ENCODE measurements around the gene SSTR3.

SSTR3 gene

DNA sequence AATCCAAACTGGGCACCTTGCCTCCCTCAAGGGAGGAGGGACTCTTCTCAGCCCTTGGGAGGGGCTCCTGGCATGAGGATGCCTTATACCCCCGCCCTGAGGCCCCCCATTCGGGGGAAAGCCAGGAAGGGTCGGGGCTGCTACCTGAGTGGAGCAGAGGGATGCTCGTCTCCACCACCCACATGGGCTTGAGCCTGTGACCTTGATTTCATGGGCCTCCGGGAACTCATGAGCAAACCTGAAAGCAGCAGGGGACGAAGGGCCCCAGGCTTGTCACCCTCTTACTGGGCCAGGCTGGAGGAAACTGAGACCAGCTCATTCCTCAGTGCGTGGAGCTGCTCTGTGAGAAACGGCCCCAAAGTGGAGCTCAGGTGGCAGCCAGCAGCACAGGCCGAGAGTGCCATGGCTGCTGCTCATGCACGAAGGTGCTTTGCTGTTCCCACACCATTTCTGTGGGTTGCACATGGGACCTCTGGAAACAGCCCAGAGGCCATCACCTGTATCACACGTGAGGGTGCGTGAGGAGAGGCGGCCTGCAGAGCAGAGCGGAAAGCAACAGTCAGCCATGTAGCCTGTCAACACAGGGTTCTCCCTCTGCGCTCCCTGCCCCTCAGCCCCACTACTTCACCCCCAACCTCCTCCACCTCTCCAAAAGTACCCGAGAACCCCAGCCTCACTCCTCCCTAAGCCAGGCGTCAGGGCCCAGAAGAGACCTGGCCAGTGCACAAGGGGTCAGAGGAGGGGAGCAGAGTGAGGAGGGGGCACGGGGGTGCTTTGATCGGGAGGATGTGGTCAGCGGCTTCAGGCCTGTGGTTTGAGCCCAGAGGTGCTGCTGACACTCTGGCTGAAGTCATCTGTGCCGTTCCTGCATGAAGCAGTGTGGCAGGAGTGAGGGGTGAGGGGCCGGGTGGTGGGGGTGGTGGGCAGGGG lies 48.4 kb downstream of the SSTR3 start:
- no peak for DNase-seq

DNA sequence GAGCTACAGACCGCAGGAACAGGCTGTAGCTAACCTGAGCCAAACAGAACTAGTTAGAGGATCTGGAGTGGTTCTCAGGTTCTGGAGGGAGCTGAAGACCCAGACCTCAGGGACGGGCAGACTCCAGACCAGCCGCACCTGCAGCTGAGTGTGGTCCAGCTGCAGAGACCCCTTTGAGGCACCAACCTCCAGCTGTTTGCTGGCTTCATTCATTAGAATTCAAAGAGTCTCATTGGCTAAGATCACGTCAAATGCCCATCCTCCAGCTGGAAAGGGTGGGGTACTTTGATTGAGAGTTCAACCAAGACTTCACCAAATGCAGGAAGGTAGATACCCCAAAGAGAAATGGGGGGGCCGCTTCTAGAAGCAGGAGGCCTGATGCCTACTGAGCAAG lies 49.2 kb downstream of the SSTR3 start:
- DNase-seq: no peak

DNA sequence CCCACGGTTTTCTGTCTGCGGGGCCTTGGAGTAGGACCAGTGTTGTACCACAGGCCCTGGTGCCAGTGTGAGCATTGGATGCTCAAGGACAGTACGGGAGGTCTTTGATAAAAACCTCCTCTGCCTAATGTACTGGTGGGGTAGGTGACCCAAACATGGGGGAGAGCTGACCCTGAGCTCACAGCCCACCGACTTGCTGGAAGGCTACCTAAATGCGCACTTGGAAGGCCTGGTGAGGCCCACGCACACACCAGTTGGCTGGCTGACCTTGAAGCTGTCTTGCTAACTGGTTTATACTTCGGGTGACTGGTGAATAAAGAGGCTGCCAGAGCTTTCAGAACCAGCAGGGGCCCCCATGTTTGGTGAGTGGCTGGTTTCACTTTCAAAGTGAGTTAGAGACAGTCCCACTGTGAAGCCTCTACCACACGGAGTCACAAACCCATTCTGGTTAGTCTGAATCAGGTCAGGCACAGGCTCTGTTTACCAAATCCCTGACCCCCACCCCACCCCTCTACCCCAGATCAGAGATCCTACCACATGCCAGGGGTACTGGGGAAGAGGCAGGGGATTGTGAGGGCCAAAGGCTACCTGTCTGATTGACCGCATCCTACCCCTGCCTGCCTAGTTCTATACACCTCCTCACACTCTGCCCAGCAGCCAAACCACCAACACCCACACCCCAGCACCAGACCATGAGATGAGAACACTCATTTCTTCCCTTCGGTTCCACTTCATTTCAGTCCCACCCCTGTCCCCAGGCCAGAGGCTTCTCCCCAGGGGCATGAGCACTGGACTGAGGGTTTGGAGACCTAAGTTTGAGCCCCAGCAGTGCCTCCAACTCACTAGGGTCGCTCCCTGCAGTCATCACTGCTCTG lies 49.8 kb downstream of the SSTR3 start:
- DNase-seq: no peak

DNA sequence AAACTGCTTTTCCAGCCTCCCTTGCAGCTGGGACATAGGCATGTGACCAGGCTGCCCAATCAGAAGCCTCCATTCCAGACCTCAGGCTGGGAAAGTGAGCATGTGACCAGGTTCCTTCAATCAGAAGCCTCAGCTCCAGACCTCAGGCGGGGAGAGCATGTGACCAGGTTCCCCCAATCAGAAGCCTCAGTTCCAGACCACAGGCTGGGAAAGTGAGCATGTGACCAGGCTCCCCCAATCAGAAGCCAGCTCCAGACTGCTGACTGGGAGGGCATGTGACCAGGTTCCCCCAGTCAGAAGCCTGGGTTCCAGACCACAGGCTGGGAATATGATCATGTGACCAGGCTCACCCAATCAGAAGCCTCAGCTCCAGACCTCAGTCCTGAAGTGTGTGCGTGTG lies 50.8 kb downstream of the SSTR3 start:
- DNase-seq: no peak

DNA sequence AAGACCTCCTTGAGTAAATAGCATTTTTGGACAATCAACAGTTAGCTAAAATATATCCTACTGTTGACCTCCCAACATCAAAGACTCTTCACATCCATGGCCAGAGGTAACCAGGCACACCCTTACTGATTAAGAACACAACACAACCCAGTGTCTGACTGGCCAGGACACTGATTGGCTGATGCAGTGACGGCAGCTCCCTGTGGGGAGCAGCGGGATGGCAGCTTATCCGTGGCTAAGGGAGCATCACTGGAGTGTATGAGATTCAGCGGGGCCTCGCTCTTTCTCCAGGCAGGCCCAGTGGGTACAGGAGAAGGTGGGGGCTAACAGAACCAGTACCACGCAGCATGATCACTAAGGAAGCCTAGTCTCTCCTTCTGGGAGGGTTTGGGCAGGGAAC lies 52.2 kb downstream of the SSTR3 start:
- DNase-seq: no peak

DNA sequence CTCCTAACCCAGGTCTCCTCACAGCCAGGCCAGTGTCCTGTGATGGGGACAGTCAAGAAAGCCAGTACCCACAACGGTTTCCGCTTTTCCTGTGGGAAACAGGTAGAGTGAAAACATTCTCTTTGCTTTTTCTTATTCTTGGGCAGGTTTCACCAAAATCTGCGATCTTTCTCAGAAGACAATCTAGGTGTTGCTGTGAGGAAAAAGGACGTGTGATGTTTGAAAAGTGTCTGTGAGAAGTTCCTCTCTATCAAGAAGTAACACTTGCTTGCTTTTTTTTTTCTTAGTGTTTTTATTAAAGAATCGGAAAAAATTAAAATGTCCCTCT lies 53.4 kb downstream of the SSTR3 start:
- DNase-seq: no peak

DNA sequence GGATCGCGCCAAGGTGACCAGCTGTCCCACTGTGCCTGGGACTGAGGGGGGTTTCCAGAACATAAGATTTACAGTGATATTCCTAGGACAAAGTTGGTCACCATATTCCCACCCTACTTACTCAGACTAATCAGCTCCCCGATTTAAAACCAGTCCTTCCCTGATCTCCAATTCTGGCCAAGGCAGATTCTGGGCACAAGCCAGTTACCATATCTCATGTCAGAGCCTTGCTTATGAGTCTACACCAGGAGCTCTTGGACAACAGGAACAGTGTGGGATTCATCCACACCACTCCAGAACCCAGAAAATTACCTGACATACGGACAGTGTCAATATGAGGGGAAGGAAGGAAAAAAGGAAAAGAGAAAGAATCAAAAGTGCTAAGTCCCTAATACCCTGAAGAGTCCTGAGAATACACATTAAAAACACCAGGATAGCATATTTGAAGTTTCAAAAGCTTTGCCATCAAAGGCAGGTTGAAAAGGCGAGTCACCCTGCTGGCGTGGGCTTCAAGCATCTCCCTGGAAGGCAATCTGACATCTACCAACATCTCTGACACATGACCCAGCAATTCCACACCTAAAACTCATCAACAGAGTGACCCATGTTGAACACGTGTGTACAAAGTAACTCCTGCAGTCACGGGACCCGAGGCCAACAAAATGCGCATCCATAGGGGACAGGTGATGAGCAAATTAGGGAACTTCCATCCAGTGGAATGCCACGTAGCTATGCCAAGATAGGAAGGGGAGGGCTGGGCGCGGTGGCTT lies 54.6 kb downstream of the SSTR3 start:
- no peak for DNase-seq

DNA sequence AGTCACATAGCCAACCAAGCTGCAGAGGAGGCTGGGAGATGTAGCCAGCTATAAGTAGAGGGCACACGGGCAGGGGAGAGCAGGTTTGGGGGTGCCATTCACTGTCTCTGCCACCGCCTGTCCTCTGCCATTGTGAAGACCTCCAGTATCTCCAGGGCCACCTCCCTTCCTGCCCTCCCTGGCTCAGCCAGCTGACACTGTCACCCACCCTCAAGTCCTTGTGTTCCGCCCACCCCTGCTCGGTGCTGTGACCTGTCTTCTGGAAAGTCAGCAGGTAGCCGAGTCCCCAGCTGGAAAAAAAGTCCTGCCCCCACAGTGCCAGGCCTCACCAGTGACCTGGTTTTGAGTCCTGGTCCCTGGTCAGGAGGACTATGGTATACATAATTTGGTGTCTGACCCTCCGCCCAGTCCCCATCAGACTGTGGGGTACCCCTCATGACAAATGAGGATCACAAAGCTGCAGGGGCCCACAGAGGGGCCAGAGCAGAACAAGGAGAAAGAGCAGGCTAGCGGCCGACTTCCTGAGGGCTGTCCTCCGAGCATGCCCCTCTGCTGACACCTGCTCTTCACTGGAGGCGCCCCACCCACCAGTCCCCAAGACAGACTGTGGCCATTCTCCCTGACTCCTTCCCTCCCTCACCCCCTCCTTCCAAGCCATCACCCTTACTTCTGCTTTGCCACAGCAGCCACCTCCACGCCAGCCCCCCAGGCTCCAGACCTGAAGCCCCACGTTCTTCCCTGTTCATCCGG lies 55.4 kb downstream of the SSTR3 start:
- no peak for DNase-seq

DNA sequence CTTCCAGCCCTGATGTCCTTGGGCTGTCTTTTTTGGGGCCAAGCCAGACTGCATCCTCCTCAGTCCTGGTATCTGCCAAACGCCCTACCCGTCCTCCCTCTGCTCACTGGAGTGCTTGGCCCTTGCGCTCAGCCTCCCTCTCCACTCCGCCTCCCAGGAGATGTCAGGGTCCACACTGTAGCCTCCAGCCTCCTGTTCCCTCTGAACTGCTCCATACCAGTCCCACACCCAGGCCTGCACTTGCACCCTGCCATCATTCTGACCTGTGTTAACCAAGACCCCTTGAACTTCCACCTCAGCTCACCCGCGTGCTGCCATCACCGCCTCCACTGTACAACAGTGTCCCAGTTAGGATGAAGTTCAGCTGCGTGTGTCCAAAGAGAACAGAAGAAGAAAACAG lies 56.3 kb downstream of the SSTR3 start:
- DNase-seq: no peak

DNA sequence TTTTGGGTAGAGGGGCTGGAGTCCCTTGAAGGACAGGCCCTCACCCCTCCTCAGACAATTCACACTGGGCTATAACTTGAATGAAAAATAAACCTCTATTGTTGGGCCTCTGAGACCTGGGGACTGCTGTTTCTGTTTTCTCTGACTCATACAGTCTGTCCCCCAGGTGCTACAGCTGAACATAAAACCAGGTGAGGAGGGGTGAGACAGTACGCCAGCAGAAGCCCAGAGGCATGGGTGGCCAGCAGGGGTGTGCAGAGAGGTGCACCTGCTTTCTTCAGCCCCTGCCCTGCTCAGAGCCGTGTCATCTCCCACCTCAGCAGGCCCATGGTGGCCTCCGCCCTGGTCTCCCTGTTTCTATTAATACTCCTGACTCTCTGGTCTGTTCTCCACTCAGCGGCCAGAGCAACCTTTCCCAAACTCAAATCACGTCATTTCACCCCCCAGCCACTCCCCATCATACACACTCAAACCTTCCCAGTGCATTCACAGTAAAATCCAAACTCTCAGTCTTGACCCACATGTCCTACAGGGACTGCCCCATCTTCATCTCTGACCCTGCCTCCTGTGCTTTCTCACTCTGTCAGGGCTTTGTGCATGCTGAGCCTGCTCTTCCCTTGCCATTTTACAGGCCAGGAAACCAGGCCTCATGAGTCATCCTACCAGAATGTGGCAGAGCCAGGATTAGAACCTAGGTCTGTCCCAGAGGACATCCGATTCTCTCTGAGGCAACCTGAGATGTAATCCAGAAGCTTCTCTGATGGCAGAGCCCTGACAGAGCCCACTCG lies 57.2 kb downstream of the SSTR3 start:
- no peak for DNase-seq
